ENCODE results near the gene SCN2B.

The SCN2B gene

DNA sequence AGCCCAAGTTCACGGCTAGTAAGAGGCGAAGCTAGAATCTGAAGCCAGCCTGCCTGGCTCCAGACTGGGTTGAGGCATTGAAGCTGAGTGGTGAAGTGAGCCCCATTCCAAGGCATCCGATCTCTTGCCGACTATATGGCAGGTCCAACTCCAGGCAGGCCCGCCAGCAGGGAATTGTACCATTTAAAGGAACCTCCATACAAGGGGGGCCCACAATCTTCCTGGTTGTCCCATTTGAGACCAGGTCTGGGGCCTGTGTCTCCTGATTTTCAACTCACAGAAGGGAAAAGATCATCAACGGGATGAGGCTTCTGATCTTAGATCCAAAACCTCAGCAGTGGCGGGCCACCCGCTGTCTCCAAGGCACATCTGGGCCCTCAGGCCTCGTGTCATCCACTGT lies 4.1 kb downstream of the SCN2B start:
- DNase-seq = no peak

DNA sequence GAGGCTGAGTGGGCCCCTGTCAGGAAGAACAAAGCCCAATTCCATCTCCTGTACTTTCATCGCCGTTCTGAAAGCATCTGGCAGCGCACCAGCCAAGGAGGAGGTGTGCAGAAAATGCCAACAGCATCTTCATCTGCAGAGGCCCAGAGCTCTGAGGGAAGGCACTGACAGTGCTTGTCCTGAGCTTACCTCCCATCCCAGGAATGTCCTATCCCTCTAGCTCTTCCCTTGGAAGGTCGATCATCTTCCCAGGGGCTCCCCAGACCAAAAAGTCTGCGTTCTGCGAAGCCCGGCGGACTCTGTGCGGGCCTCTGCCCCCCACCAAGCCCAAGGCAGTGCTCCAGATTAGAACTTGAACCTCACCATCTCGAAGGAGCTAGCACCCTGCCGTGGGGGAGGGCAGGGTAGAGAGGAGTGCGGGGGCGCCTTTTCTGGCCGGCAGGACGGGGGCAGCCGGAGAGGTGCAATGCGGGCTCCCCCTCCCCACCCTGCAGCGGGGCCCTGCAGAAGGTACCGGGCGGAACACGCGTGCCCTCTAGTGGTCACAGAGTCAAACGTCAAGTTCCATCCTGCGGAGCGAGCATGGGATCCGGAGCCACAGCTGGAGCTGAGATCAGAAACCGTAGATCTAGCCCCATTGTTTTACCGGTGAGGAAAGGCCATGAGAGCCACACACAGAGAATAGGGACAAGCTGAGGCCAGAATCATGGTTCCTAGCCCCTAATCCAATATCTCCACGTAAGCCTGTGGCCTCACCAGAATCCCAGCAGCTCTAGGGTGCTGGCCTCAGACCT lies 5.0 kb downstream of the SCN2B start:
- peak; percentile 66 for DNase-seq

DNA sequence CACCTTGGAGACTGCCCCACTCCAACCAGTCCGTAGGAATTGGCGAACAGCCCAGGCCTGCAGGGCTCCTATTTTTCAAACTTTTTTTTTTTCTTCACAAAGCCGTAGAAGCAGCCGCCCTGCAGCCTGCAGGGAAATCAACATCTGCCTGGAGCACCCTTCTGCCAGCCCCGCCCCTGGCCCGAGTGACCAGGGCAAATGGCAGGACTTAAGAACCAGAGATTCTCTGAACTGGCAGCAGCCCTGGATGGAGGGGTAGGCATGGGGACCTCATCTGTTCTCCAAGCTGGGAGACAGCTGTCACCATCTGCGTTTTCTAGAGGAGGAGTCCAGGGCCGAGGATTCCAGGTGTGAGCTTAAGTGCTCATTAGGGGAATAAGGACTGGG lies 5.6 kb downstream of the SCN2B start:
- DNase-seq = peak; percentile 23

DNA sequence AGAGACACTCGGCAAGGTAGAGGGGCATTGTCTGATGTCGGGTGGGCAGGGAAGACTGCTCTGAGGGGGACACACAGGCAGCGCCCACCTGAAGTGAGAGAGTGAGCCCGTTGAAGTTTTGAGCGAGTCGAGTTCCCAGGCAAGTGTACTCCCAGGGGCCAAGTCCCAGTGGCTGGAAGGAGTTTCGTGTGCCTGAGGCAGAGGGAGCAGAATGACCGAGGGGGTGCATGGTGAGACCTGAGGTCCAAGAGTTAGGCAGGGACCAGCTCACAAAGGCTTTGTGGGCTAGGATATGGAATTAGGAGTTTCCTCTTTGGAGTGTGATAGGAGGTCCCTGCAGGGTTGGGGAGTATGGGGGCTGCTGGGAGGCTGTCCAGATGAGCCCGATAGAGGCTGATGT lies 6.2 kb downstream of the SCN2B start:
- no peak for DNase-seq

- no peak for DNase-seq
Observed at GRCh38 chr11:118169300-118170140, 6.9 kb downstream of the SCN2B start.

DNA sequence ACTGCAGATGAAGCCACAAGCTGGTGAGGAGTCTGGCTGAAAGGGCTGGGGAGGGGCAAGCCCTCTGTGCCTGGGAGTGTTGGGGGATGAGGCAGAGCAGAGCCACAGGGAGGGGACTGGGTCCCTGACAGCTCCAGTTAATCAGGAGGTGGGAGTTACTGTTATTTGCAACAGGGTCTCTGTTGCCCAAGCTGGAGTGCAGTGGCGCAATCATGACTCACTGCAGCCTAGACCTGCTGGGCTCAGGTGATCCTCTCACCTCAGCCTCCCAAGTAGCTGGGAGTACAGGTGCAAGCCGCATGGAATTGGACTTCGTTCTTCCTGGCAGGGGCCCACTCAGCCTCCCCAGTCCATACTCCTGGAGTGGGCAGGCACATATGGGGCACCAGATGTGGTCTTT lies 7.7 kb downstream of the SCN2B start:
- DNase-seq = no peak

DNA sequence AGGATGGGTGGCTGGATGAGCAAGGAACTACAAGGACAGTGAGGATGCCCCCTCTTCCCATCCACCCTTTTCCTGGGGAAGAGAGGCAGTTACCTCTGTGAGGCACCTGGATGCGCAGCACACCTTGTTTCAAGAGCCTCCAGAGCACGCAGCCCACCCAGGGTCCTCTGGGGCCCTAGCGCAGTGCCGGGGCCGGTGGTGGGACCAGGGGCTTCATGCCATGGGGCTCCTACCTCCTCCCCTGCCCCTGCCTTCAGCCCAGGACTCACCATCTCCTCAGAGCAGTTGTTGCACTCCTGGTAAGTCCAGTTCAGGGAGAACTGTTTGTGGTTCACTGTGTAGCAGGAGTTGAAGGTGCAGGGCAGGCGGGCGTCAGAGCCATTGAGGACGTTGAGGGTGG lies 8.1 kb downstream of the SCN2B start:
- no peak for DNase-seq

DNA sequence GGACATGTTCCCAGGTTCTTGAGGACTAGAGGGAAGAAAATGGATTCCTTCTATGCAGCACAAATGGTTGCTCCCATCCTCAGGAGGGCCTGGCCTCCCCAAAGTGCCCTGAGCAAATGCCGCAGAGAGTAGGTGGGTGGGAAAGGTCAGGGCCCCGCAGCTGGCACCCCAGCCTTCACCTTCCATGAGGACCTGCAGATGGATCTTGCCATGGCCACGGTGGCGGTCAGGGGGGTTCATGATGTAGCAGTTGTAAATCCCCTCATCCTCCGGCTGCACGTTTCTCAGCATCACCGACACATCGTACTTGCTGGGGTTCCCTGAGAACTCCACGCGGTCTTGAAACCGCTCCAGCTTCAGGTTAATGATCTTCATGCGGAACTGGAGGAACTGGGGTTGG lies 8.5 kb downstream of the SCN2B start:
- DNase-seq = no peak

GRCh38 chr11:118167253-118167652 lies 9.2 kb downstream of the SCN2B start:
- DNase-seq = no peak

DNA sequence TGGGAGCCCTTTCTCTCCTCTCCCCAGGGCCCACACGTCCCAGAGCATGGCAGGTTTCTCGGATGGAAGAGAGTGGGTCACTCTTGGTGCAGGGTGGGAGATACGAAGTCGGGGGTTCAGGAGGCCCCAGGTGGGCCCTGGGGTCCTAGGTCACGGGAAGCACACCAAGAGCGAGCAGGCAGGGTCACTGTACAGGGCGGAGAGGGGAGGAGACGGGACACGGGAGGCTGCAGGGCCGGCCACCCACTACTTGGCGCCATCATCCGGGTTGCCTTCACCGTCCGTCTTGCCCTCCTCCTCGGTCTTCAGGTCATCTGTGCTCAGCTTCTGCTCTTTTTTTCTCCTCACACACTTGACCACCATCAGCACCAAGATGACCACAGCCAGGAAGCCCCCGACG lies 9.8 kb downstream of the SCN2B start:
- DNase-seq = no peak

- no peak for DNase-seq
Observed at GRCh38 chr11:118164885-118165284, 11.6 kb downstream of the SCN2B start.

- DNase-seq = no peak
Observed at GRCh38 chr11:118163494-118163893, 12.9 kb downstream of the SCN2B start.

DNA sequence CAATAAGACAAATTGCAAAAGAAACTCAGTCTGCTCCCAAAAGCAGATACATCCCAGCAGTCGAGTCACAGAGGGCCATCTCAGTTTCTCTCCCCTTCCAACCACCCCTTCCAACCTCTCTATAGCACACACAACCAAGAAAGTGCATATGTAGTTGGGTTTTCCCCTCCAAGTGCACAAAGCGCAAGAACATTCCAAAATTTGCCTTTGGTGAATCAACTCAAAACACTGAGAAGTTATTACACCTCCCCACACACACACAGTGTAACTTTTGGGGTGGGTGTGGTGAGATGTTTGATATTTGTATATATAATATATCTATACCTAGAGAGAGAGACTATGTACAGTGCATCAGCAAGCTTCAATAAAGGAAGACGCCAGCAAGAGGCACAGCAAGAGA lies 13.6 kb downstream of the SCN2B start:
- no peak for DNase-seq

GRCh38 chr11:118161786-118162185 lies 14.7 kb downstream of the SCN2B start:
- DNase-seq = no peak

- DNase-seq = no peak
Observed at GRCh38 chr11:118157186-118157895, 19.1 kb downstream of the SCN2B start.

GRCh38 chr11:118156531-118157185 lies 19.8 kb downstream of the SCN2B start:
- DNase-seq = peak; percentile 39

DNA sequence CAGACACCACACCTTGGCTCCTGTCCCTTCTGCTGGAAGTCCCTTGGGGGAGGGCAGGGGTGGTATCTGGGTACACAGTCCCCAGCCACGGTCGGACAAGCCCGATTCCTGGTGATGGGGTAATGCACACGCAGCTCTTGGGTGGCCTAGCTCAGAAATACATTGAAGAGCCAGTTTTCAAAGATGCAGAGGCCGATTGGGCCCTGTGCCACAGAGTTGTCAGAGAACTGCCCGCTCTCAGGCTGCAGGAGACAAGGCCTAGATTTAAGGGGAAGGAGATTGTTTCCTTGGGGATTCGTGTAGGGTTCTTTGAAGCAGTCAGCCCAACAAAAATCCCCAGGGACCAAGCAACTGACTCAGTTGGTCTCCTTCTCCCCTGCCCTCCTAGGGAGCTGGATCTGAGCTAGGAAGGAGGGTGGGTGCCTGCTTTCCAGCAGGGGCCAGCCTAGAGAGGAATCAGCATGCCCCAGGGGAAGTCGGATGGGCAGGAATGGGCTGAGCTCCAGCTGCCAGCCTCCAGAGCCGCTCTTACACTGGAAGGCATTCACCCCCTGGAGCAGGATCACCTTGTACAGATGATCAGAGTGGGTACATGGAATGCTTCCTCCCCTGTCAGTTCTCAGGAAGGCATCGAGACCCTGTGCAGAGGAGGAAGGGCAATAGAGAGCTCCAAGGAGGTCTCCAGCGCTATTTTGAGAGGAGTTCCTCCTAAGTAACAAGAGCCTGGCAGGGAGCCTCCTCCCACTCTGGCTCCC lies 20.5 kb downstream of the SCN2B start:
- no peak for DNase-seq

DNA sequence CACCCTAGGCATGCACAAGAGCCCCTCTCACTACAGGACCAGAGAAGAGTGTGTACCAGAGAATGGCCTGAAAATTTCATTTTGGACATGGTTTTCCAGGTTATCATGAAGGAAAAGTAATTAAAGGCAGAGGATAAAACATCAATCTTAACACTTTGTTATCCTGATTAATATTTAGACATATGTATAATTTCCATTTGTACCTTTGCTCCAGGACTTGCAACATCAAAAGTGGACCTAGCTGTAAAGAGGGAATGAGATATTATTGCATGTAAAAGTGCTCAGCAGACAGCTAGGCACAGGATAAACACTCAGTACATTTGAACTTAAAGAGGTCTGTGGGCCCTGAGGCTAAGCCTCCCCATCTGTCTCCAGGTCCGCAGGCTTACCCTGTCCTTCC lies 21.8 kb downstream of the SCN2B start:
- no peak for DNase-seq

DNA sequence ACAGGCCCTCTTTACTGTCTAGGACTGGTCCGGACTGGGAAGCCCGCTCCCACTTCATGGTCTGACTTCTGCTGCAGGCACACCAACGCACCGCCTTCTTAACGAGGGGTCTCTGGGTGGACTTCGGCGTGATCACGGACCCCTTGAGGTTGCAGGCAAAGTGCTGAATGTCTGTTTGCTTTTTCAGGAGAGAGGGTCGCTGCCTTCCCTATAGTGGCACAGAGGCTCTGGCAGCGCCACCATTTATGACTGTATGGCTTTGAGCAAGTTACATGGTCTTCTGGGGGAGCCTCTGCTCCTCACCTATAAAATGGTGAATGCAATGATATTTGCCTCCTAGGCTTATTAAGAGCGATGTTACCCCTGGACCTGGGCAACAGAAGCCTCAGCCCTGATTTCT lies 22.5 kb downstream of the SCN2B start:
- no peak for DNase-seq

DNA sequence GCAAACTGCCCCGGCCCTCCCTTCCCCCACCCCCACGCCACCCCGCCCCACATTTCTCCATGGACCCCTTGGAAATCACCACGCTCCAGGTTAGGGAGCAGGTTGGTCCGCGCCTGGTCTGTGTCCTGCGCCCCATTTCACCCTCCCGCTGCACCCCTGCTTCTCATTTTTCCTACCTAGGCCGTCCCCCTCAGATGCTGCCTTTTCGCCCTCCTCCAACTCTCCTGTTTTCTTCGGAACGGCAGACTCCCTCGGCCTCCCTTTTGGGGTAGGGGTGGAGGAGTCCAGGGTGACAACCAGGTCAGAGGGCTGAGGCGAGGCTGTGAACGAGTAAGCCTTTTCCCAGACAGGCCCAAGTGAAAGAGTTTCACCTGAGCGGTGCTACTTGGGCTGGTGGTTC lies 22.9 kb downstream of the SCN2B start:
- no peak for DNase-seq

DNA sequence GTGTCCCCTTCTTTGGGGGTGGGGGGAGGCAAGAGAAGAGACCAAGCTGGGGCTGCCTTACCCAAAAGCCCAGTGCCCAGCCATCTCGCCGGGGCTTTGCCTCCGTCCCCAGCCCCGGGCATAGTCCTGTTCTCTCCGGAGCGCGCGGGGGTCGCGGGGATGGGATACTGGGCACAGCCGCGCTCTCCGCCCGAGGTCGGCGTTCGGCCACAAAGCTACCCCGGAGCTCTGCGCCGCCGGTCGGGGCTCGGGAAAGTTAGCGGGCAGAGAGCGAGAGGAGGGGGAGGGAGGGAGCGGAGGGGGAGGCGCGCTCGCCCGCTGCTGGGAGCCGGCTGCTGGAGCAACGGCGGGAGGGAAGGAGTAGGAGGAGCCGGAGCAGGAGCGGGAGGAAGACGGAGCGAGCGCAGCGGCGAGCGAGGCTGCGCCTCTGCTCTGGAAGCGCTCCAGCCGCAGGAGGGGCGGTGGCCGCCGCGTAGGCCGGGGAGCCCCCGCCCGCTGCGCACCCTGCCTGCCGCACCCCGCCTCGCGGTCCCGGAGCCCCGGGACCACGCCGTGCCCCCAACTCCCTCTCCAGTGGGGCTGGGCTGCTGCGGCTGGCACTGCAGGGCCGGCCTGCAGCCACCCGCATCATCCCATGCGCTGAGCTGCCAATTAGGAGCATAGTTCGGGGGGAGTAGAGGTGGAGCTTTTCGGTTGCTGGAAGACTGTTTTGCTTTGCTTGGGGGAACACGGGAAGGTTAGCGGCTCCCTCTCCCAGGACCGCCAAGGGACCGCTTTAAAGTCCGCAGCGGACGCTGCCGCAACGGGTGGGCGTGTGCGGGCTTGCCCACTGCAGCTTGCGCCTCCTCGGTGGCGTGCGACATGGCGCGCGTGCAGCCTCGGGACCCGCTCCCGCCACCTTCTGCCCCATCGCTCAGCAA lies 23.6 kb downstream of the SCN2B start, which contains the start of gene SCN4B:
SCN4B (minus strand) TSS at position 272 of the 920 bp plus-strand sequence; CDS start at position 122, 150 bp downstream.
- peak; percentile 63 for DNase-seq
